Measurements from ENCODE around the gene ZDHHC21. TPM values are rescaled to one million over a fixed set of nuclear protein-coding genes. Genes with fewer than 3 reads are reported as not detected.

Gene ZDHHC21
- total RNA-seq, 1 experiment from 2014 or later, result 3.4 TPM

DNA sequence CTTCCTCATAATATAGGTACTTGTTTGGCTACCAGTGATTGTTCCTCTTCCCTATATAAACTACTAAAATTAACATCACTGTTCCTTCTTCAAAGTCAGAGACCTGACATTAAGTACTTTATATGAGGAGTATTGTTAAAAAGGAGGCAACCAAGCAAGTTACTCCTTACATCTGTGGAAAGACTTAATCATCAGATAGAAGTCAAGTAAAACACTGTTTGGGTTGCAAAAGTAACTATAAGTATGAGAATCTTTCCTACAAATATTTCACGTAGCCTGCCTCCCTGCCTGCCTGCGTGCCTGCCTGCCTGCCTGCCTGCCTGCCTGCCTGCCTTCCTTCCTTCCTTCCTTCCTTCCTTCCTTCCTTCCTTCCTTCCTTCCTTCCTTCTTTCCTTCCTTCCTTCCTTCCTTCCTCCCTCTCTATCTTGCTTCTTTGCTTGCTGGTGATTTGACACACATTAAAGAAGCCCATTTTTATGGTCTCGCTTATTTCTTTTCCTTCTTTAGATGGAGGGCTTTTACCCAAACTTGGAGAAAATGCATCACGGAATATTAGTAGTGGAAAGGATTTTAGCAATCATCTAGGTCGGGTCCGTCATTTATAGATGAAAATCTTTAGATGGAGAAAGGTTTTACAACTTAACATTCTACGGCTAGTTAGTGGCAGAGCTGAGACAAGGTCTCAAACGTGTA is 26.1 kb upstream of the ZDHHC21 start:
- H3K4me3 ChIP-seq (ENCODE audit: low read depth in 2 of 2, low read length in 2 of 2), result no peak overlapping the region
- no peak for DNase-seq (ENCODE audit: low read depth, low spot score)
- no peak for ATAC-seq
- H3K27ac ChIP-seq (ENCODE audit: low read length), result no peak overlapping the region
- no peaks in the 10 kb centered on the region for H3K4me1 ChIP-seq (ENCODE audit: control insufficient read depth, insufficient read depth, low read length)
- H3K27me3 ChIP-seq (ENCODE audit: control insufficient read depth, insufficient read depth, low read length), result no peaks in the 10 kb centered on the region
- no peak for TF ChIP-seq SIN3A (IDR thresholded peaks at IDR 0.05; ENCODE audit: borderline replicate concordance, insufficient read depth, low read depth, low read length)
- no peak for TF ChIP-seq TCF7L2 (IDR thresholded peaks at IDR 0.05; ENCODE audit: low read depth, low read length)
- TF ChIP-seq, protein P1, sequence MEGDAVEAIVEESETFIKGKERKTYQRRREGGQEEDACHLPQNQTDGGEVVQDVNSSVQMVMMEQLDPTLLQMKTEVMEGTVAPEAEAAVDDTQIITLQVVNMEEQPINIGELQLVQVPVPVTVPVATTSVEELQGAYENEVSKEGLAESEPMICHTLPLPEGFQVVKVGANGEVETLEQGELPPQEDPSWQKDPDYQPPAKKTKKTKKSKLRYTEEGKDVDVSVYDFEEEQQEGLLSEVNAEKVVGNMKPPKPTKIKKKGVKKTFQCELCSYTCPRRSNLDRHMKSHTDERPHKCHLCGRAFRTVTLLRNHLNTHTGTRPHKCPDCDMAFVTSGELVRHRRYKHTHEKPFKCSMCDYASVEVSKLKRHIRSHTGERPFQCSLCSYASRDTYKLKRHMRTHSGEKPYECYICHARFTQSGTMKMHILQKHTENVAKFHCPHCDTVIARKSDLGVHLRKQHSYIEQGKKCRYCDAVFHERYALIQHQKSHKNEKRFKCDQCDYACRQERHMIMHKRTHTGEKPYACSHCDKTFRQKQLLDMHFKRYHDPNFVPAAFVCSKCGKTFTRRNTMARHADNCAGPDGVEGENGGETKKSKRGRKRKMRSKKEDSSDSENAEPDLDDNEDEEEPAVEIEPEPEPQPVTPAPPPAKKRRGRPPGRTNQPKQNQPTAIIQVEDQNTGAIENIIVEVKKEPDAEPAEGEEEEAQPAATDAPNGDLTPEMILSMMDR (IDR thresholded peaks at IDR 0.05), result no peak
- TF ChIP-seq, protein P2, sequence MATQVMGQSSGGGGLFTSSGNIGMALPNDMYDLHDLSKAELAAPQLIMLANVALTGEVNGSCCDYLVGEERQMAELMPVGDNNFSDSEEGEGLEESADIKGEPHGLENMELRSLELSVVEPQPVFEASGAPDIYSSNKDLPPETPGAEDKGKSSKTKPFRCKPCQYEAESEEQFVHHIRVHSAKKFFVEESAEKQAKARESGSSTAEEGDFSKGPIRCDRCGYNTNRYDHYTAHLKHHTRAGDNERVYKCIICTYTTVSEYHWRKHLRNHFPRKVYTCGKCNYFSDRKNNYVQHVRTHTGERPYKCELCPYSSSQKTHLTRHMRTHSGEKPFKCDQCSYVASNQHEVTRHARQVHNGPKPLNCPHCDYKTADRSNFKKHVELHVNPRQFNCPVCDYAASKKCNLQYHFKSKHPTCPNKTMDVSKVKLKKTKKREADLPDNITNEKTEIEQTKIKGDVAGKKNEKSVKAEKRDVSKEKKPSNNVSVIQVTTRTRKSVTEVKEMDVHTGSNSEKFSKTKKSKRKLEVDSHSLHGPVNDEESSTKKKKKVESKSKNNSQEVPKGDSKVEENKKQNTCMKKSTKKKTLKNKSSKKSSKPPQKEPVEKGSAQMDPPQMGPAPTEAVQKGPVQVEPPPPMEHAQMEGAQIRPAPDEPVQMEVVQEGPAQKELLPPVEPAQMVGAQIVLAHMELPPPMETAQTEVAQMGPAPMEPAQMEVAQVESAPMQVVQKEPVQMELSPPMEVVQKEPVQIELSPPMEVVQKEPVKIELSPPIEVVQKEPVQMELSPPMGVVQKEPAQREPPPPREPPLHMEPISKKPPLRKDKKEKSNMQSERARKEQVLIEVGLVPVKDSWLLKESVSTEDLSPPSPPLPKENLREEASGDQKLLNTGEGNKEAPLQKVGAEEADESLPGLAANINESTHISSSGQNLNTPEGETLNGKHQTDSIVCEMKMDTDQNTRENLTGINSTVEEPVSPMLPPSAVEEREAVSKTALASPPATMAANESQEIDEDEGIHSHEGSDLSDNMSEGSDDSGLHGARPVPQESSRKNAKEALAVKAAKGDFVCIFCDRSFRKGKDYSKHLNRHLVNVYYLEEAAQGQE (IDR thresholded peaks at IDR 0.05; ENCODE audit: insufficient read depth in 1 of 2, low read depth in 2 of 2, low read length in 1 of 2), result no peak
- TF ChIP-seq POLR2AphosphoS5 (IDR thresholded peaks at IDR 0.05; ENCODE audit: low read depth, low read length), result no peak
- H3K9me3 ChIP-seq (ENCODE audit: control insufficient read depth, insufficient read depth, low read depth, low read length), result no peaks in the 10 kb centered on the region
- POLR2A ChIA-PET, result no interaction called here
- in situ Hi-C loops (cut with HindIII; ENCODE audit: low pct_unique_long_range_greater_than_20kb, low sequenced_read_pairs), result no loop called here
- H3K36me3 ChIP-seq (ENCODE audit: control insufficient read depth, insufficient read depth, low read length), result no peaks in the 10 kb centered on the region
- BruUV-seq (replicated peaks), result no TSS peak
- intact Hi-C loops (cut with micrococcal nuclease; ENCODE audit: unreplicated experiment), result no loop called here
- CTCF ChIA-PET, result no interaction called here

DNA sequence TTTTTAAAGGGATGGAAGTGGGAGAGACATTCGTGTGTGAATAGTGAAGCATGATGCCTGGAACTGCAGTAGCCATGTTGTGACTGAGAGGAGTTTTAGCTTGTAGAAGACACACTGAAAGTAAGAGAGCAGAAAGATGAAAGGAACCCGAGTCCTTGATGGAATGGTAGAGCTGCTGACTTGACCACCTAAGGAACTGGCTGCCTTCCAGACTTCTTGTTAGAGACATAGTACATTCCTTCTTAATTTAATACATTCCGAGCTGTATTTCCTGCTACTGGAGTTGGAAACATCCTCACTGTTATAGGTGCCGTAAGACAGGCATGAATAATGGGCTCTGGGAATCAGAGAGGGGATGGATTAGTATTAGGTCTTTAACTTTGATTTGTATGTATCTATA is 21.9 kb upstream of the ZDHHC21 start:
- Histone ChIP-seq H3K9me3 (ENCODE audit: control insufficient read depth, insufficient read depth, low read depth, low read length) (no peaks in the 10 kb centered on the region), H3K27ac (ENCODE audit: low read length) (no peak overlapping the region), H3K36me3 (ENCODE audit: control insufficient read depth, insufficient read depth, low read length) (no peaks in the 10 kb centered on the region), H3K4me1 (ENCODE audit: control insufficient read depth, insufficient read depth, low read length) (no peaks in the 10 kb centered on the region), H3K4me3 (ENCODE audit: low read depth in 2 of 2, low read length in 2 of 2) (no peak overlapping the region), H3K27me3 (ENCODE audit: control insufficient read depth, insufficient read depth, low read length) (no peaks in the 10 kb centered on the region)
- no peak for ATAC-seq
- BruUV-seq (replicated peaks), result no TSS peak
- intact Hi-C loops (cut with micrococcal nuclease; ENCODE audit: unreplicated experiment) (no loop called here), in situ Hi-C loops (cut with HindIII; ENCODE audit: low pct_unique_long_range_greater_than_20kb, low sequenced_read_pairs) (no loop called here)
- TF ChIP-seq, protein P2 (IDR thresholded peaks at IDR 0.05; ENCODE audit: insufficient read depth in 1 of 2, low read depth in 2 of 2, low read length in 1 of 2), result no peak
- TF ChIP-seq TCF7L2 (IDR thresholded peaks at IDR 0.05; ENCODE audit: low read depth, low read length) (no peak), POLR2AphosphoS5 (IDR thresholded peaks at IDR 0.05; ENCODE audit: low read depth, low read length) (no peak), SIN3A (IDR thresholded peaks at IDR 0.05; ENCODE audit: borderline replicate concordance, insufficient read depth, low read depth, low read length) (no peak)
- TF ChIP-seq, protein P1 (IDR thresholded peaks at IDR 0.05), result no peak
- ChIA-PET POLR2A (no interaction called here), CTCF (no interaction called here)
- DNase-seq (ENCODE audit: low read depth, low spot score), result no peak

Measured in Panc1 (cell line).